ENCODE measurements around the gene SUSD6.
"Not testable (repeated sequence)": the region's sequence is repeated elsewhere in the genome, so short reads cannot be mapped to it uniquely, and the experiment has no call there.

SUSD6 gene

DNA sequence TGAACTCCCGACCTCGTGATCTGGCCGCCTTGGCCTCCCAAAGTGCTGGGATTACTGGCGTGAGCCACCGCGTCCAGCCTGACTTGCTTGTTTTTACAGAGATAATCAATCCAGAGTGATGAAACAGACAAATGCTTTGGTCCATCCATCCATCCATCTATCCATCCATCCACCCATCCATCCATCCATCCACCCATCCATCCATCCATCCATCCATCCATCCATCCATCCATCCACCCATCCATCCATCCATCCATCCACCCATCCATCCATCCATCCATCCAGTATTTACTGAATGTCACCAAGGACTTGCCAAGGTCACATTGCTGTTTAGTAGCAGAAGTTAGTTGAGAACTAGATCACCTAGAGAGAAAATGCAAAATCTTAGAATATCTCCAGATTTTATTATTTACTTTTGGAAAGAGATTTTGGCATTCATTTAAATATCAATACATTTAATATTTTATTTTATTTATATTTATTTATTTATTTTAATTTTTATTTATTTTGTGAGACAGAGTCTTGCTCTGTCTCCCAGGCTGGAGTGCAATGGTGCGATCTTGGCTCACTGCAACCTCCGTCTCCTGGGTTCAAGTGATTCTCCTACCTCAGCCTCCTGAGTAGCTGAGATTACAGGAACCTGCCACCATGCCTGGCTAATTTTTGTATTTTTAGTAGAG lies 120.7 kb downstream of the SUSD6 start:
- DNase-seq (ENCODE audit: extremely low spot score, insufficient read length, low read depth); FAIRE-seq: not testable (repeated sequence)

DNA sequence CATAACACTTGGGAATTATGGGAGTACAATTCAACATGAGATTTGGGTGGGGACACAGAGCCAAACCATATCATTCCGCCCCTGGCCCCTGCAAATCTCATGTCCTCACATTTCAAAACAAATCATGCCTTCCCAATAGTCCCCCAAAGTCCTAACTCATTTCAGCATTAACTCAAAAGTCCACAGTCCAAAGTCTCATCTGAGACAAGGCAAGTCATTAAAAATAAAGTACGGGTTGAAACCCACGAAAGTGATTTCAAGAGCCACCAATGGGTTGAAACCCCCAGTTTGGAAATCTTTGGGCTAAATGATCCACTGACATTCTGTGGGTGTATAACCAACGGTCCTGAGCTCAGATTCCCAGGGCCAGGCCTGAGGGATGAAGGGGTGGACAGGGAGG lies 125.0 kb downstream of the SUSD6 start:
- not testable (repeated sequence) for FAIRE-seq; DNase-seq (ENCODE audit: extremely low spot score, insufficient read length, low read depth)

DNA sequence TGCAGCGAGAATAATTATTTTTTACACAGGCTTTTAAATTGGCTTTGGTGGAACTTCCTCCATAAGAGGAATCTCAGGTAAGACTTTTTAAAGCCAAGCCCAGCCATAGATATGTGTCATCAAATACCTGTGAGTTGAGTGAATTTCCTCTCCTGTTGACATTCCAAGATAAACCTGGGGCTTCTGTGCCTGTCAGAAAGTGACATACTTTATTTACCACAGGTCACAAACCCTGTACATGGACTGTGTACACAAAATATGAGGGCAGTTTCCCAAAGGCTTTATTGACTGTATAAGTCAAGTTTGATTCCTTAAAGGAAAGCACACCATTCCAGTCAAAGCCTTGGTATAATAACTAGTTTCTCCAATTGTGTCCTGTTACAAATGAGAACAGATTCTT lies 129.7 kb downstream of the SUSD6 start:
- DNase-seq (ENCODE audit: extremely low spot score, insufficient read length, low read depth) (no peak), FAIRE-seq (no peak)

DNA sequence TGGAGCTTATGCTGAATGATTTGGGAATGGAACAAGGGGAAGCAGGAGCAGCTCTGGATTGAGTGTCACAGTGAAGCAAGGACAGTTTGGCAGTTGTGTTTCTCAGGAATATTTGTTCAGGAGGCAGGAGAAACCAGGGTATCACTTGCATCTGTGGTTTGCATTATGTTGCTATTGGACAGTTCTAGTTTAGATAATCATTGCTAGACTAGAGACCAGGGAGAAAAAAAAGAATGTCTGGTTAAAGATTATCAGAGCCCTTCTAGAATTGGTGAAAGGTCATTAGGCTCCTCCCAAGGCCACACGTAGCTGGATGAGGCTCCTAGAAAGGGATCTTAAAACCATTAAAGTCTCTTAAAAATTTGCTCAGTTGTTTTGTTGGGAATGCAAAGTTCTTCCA lies 138.6 kb downstream of the SUSD6 start:
- peak; percentile 21 for FAIRE-seq
- no peak for DNase-seq (ENCODE audit: extremely low spot score, insufficient read length, low read depth)

DNA sequence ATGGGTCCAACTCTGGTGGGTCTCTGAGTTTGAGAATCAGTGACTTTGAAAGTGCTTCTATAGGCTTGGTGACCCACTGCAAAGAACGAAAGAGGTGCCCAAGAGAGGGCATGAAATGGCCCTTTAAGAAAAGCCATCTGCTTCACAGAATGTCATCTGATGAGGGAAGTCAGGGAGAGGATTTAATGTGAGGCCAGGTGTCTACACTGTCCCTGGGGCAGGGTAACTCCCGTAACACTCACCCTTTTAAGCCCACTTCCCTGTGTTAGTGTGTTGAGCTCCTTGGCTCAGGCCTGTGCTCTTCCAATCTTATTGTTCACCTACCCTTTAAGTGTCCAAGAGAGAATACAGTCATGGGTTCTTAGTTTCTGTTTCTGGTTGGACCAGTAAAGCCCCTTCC lies 139.1 kb downstream of the SUSD6 start:
- FAIRE-seq, result peak; percentile 18
- DNase-seq (ENCODE audit: extremely low spot score, insufficient read length, low read depth), result no peak

DNA sequence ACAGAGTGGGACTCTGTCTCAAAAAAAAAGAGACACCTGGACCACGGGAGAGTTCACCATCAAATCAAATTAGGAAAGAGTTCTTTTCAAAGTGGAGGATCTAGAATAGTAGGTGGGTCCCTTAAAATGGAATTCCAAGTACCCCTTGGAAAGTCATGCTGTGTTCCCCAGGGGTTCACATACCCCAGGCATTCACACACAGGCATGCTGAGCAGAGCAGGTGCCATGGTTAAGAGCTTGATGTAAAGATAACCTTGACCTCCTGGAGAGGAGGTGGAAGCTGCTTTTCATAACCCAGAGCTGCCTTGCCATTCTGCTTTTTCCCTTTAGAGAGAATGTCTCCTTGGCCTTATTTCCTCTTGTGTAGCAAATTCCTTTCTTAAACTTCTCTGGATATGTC lies 141.4 kb downstream of the SUSD6 start:
- DNase-seq (ENCODE audit: extremely low spot score, insufficient read length, low read depth) (no peak), FAIRE-seq (no peak)

DNA sequence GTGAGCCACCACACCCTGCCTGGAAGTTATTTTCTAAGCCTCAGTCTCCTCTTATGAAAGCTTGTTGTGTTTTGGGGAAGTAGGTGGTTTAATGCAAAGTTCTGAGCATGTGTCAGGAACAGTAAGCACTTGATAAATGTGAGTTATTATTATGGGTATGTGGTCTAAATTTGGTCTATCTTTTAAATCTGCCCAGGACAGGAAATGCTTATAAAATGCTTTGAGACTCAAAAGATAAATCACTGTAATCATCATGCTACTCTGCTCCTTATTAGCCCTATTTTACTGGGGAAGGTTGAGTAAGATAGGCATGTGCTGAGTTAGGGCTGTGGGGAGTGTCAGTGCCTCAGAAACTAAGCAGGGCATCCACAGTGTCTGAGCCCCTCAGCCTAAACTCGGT lies 142.5 kb downstream of the SUSD6 start:
- DNase-seq (ENCODE audit: extremely low spot score, insufficient read length, low read depth), result no peak

DNA sequence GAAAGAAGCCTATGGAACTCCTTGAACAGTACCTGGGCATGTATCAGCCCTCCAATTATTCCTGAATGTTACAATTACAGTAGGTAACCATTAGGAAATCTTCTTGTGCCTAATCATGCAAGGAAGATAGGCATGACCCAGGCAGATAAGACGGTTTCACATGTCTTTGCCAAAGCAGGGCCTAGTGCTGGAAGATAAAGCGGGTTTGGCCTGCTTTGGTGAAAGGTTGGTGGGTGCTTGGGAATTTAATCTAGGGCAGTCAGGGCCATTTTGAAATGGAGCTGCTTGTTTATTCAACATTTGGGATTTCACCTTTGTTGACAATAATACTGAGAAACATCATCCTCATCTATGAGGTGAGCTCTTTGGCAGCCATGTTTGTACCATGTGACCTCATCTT lies 143.1 kb downstream of the SUSD6 start:
- DNase-seq (ENCODE audit: extremely low spot score, insufficient read length, low read depth) (no peak), FAIRE-seq (no peak)

More for the DNA sequence above, 142.5 kb downstream of the SUSD6 start:
- no peak for FAIRE-seq

DNA sequence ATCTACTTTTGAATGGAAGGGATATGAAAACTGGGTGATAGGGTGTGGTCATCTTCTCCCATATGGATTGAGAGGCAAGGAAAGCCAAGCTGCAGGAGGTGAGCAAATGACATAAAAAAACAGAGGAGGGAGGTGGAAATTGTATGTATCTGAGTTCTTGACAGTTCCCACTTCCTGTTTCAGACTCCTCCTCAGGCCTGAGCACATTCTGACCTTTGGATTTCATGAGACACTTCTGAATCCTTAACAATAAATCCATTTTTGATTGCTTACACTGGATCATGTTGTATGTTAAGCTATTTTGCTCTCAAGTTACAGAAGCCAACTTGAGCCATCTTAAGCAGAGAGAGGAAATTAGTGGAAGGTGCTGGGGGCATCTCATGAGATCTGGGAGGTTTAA lies 143.9 kb downstream of the SUSD6 start:
- DNase-seq (ENCODE audit: extremely low spot score, insufficient read length, low read depth) (no peak), FAIRE-seq (peak; percentile 65)

DNA sequence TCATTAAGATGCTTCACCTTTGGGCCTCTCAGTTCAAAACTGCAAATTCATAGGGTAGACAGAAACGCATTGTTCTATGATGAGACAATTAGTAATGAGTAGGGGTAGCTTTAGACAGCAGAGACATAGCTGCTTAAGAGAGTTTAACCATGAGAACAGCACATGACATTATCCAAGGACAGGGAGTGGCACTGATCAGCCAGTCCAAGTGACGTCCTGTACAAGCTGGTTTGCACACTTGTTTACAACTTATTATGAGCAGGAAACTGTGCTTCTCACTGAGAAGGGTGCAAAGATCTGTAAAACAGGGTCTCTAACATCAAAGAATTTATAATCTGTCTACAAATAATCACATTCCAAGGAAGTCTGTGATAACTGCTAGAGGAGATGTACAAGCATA lies 144.4 kb downstream of the SUSD6 start:
- DNase-seq (ENCODE audit: extremely low spot score, insufficient read length, low read depth) (no peak), FAIRE-seq (no peak)

DNA sequence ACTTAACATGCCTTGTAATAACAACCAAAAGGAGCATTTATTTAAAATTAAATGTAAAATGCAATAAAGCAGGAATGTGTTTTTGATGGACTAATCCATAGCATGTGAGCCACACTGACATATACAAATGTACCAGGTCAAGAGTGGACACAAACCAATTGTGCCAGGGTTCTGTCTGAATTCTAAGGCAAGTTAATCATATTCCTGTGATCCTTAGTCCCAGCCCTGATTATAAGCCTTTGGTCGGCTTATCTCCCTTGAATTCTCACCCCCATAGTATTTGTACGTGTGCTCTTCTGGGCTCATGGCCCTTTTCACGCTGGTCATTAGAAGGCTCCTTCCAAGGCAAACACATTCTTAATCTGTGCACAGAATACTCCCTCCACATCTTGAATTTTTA lies 144.9 kb downstream of the SUSD6 start:
- FAIRE-seq (no peak), DNase-seq (ENCODE audit: extremely low spot score, insufficient read length, low read depth) (no peak)

DNA sequence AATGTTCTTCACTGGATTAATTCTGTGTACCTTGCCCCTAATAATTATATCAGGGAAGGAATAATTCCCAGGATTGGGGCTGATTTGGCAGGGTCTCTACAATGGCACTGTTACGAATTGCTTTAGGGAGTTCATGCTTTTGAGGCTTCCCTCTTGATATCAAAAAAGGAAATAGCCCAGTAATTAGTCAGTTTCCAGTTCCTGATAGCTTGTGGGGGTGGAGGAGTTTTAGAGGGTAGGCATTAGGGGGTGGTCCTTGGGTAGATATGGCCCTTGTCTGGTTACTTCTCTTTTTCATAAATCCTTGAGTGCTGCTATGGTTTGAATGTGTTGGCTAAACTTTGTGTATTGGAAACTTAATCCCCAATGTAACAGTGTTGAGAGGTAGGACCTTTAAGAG lies 149.4 kb downstream of the SUSD6 start:
- DNase-seq (ENCODE audit: extremely low spot score, insufficient read length, low read depth), result no peak
- no peak for FAIRE-seq

DNA sequence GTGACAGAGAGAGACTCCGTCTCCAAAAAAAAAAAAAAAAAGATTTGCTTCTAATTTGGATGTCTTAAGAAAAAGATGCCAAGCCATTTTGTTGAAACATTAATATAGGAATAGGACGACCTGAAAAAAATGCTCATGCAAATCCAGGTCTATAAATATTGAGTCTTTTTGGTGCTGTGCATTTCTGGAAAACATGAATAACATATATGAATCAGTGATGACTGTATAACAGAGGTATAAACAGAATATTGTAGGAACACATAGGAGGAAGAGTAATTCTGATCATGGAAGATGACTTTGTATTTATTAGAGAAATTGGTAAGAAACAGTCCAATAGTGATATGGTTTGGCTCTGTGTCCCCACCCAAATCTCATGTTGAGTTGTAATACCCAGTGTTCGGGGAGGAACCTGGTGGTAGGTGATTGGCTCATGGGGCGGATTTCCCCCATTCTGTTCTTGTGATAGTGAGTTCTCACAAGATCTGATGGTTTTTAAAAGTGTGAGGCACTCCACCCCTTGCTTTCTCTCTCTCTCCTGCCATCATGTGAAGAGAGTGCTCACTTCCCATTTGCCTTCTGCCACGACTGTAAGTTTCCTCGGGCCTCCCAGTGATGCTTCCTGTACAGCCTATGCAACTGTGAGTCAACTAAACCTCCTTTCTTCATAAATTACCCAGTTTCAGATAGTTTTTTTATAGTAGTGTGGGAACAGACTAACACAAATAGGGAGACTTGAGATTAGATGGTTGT lies 152.5 kb downstream of the SUSD6 start:
- FAIRE-seq (no peak), DNase-seq (ENCODE audit: extremely low spot score, insufficient read length, low read depth) (no peak)
